ENCODE measurements around the gene TMEM74B.

Gene TMEM74B

DNA sequence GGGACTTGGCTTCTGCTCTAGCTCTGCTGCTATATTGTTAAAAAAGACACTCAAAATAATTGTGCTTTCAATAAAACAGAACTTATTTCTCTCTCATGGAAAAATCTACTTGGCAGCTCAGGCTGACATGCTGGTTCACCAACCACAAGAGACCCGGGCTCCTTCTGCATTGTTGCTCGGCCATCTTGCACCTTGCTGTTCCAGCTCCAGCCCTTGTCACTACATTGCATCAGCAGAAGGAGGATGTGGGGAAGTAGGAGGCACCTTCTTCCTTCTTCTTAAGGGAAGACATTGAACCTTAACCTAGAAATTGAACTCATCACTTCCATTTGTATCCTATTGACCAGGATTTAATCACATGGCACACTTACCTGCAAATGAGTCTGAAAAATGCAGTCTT is 11.9 kb upstream of the TMEM74B start:
- Histone ChIP-seq H3K36me3 (ENCODE audit: control insufficient read depth in 4 of 4, insufficient read depth in 4 of 4, low read length in 3 of 4) (no peaks in the 10 kb centered on the region), H3K27me3 (replicated peaks in 2 of 5; ENCODE audit: control insufficient read depth in 4 of 5, insufficient read depth in 5 of 5, low read length in 4 of 5) (peaks cover 0 to 2% (median 0%) of the 10 kb centered on the region in 5 experiments), H3K4me1 (ENCODE audit: control extremely low read depth in 1 of 4, control insufficient read depth in 4 of 4, insufficient read depth in 4 of 4, low read length in 3 of 4) (peaks cover 0 to 2% (median 0%) of the 10 kb centered on the region in 4 experiments), H3K27ac (ENCODE audit: insufficient read depth in 1 of 2, low read depth in 1 of 2, low read length in 2 of 2, poor library complexity in 1 of 2, severe bottlenecking in 2 of 2) (no peak overlapping the region), H3K9me3 (ENCODE audit: control extremely low read depth in 1 of 5, control insufficient read depth in 4 of 5, insufficient read depth in 2 of 5, low read depth in 1 of 5, low read length in 4 of 5) (no peaks in the 10 kb centered on the region), H3K4me3 (ENCODE audit: control insufficient read depth in 1 of 7, extremely low read depth in 1 of 7, insufficient read depth in 4 of 7, low read depth in 2 of 7, low read length in 6 of 7) (no peak overlapping the region)
- no peak for DNase-seq
- ChIA-PET CTCF (no interaction called here), POLR2A (no interaction called here)
- WGBS (ENCODE audit: insufficient coverage): 100% methylated on average over 2 of the region's 2 CpGs

DNA sequence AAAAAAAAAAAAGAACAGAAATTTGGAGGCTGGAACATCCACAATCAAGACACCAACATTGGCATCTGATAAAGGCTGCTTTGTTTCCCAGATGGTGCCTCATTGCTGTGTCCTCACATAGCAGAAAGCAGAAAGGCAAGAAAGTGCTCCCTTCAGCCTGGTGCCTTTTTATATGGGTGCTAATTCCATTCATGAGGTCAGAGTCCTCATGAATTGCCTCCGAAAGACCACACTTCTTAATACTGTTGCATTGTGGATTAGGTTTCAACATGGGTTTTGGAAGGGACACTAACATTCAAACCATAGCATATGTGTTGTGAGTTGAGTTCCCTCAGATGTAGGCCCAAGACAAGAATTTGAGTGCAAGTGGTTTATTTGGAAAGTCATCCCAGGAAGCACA is 10.4 kb upstream of the TMEM74B start:
- no CpG with 5 or more reads among the region's 1 CpG for WGBS (ENCODE audit: insufficient coverage)
- Histone ChIP-seq H3K27ac (ENCODE audit: insufficient read depth in 1 of 2, low read depth in 1 of 2, low read length in 2 of 2, poor library complexity in 1 of 2, severe bottlenecking in 2 of 2) (no peak overlapping the region), H3K36me3 (ENCODE audit: control insufficient read depth in 4 of 4, insufficient read depth in 4 of 4, low read length in 3 of 4) (no peaks in the 10 kb centered on the region), H3K27me3 (replicated peaks in 2 of 5; ENCODE audit: control insufficient read depth in 4 of 5, insufficient read depth in 5 of 5, low read length in 4 of 5) (peaks cover 0 to 10% (median 5%) of the 10 kb centered on the region in 5 experiments), H3K9me3 (ENCODE audit: control extremely low read depth in 1 of 5, control insufficient read depth in 4 of 5, insufficient read depth in 2 of 5, low read depth in 1 of 5, low read length in 4 of 5) (no peaks in the 10 kb centered on the region), H3K4me1 (ENCODE audit: control extremely low read depth in 1 of 4, control insufficient read depth in 4 of 4, insufficient read depth in 4 of 4, low read length in 3 of 4) (peaks cover 0 to 2% (median 0%) of the 10 kb centered on the region in 4 experiments), H3K4me3 (ENCODE audit: control insufficient read depth in 1 of 7, extremely low read depth in 1 of 7, insufficient read depth in 4 of 7, low read depth in 2 of 7, low read length in 6 of 7) (no peak overlapping the region)
- ChIA-PET CTCF (no interaction called here), POLR2A (no interaction called here)
- no peak for DNase-seq

DNA sequence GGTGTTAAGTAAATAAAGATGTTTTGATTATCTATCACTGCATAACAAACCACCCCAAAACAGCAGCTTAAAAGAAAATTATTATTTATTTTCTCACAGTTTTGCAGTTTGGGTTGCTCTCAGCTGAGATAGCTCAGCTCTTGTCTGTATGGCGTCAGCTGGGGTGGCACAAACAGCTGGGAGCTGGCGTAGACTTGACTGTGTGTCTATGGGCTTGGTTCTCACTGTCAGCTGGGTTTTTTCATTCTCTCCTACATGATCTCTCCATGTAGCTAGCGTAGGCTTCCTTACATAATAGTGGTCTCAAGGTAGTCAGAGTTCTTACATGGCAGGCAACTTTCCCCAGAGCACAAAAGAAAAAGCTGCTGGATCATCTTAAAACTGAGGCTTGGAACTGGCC is 6.5 kb upstream of the TMEM74B start:
- no peak overlapping the region for H3K27ac ChIP-seq (ENCODE audit: insufficient read depth in 1 of 2, low read depth in 1 of 2, low read length in 2 of 2, poor library complexity in 1 of 2, severe bottlenecking in 2 of 2)
- DNase-seq: no peak
- CTCF ChIA-PET: interaction anchor here (0.8 to 1.5 kb wide), 3 partner anchors 15 to 83 kb away, joined by 3 to 5 read pairs (median 3); no protein-coding TSS in a partner anchor
- H3K9me3 ChIP-seq (ENCODE audit: control extremely low read depth in 1 of 5, control insufficient read depth in 4 of 5, insufficient read depth in 2 of 5, low read depth in 1 of 5, low read length in 4 of 5): no peaks in the 10 kb centered on the region
- H3K4me3 ChIP-seq (ENCODE audit: control insufficient read depth in 1 of 7, extremely low read depth in 1 of 7, insufficient read depth in 4 of 7, low read depth in 2 of 7, low read length in 6 of 7): no peak overlapping the region
- POLR2A ChIA-PET: interaction anchor here (0.6 kb wide), 1 partner anchor 71 kb away, joined by 3 read pairs; no protein-coding TSS in a partner anchor
- peaks cover 0 to 2% (median 0%) of the 10 kb centered on the region in 4 experiments for H3K4me1 ChIP-seq (ENCODE audit: control extremely low read depth in 1 of 4, control insufficient read depth in 4 of 4, insufficient read depth in 4 of 4, low read length in 3 of 4)
- WGBS (ENCODE audit: insufficient coverage): 87% methylated on average over 3 of the region's 3 CpGs
- H3K27me3 ChIP-seq (replicated peaks in 2 of 5; ENCODE audit: control insufficient read depth in 4 of 5, insufficient read depth in 5 of 5, low read length in 4 of 5): peaks cover 0 to 26% (median 12%) of the 10 kb centered on the region in 5 experiments
- H3K36me3 ChIP-seq (ENCODE audit: control insufficient read depth in 4 of 4, insufficient read depth in 4 of 4, low read length in 3 of 4): no peaks in the 10 kb centered on the region

DNA sequence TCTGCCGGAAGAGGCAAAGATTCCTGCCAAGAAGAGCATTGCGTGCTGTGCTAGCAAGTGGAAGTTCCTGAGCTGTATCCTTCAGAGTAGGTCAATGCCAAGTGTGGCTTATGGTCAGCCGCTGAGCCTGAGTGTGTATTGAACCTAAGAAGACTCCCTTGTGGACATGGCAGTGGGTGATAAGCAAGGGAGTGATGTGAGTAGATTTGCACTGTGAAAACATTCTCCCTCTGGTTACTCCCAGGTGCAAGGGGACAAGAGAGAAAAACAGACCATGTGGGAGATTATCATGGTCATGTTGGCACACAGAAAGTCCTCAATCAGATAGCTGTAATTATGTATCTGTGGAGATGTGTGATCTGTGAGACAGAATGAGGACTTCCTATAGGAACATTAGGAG is 6.1 kb upstream of the TMEM74B start:
- H3K36me3 ChIP-seq (ENCODE audit: control insufficient read depth in 4 of 4, insufficient read depth in 4 of 4, low read length in 3 of 4): no peaks in the 10 kb centered on the region
- ChIA-PET POLR2A (no interaction called here), CTCF (interaction anchor here (0.8 to 1.5 kb wide), 4 partner anchors 13 to 82 kb away, joined by 3 to 5 read pairs (median 4); no protein-coding TSS in a partner anchor)
- H3K9me3 ChIP-seq (ENCODE audit: control extremely low read depth in 1 of 5, control insufficient read depth in 4 of 5, insufficient read depth in 2 of 5, low read depth in 1 of 5, low read length in 4 of 5): no peaks in the 10 kb centered on the region
- peaks cover 0 to 30% (median 12%) of the 10 kb centered on the region in 5 experiments for H3K27me3 ChIP-seq (replicated peaks in 2 of 5; ENCODE audit: control insufficient read depth in 4 of 5, insufficient read depth in 5 of 5, low read length in 4 of 5)
- no peak overlapping the region for H3K4me3 ChIP-seq (ENCODE audit: control insufficient read depth in 1 of 7, extremely low read depth in 1 of 7, insufficient read depth in 4 of 7, low read depth in 2 of 7, low read length in 6 of 7)
- peaks cover 0 to 3% (median 2%) of the 10 kb centered on the region in 4 experiments for H3K4me1 ChIP-seq (ENCODE audit: control extremely low read depth in 1 of 4, control insufficient read depth in 4 of 4, insufficient read depth in 4 of 4, low read length in 3 of 4)
- DNase-seq: no peak
- H3K27ac ChIP-seq (ENCODE audit: insufficient read depth in 1 of 2, low read depth in 1 of 2, low read length in 2 of 2, poor library complexity in 1 of 2, severe bottlenecking in 2 of 2): no peak overlapping the region
- 100% methylated on average over 3 of the region's 3 CpGs for WGBS (ENCODE audit: insufficient coverage)

DNA sequence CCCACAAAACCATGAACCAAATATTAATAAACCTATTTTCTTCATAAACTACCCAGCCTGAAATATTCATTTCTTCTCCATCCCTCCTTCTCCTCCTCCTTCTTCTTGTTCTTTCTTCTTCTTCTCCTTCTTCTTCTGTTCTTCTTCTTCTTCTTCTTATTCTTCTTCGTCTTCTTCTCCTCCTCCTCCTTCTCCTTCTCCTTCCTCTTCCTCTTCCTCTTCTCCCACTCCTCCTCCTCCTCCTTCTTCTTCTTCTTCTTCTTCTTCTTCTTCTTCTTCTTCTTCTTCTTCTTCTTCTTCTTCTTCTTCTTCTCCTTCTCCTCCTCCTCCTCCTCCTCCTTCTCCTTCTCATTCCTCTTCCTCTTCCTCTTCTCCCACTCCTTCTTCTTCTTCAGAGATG is 5.0 kb upstream of the TMEM74B start:
- peaks cover 0 to 34% (median 12%) of the 10 kb centered on the region in 5 experiments for H3K27me3 ChIP-seq (replicated peaks in 2 of 5; ENCODE audit: control insufficient read depth in 4 of 5, insufficient read depth in 5 of 5, low read length in 4 of 5)
- no peak overlapping the region for H3K4me3 ChIP-seq (ENCODE audit: control insufficient read depth in 1 of 7, extremely low read depth in 1 of 7, insufficient read depth in 4 of 7, low read depth in 2 of 7, low read length in 6 of 7)
- WGBS (ENCODE audit: insufficient coverage): 11% methylated on average over 1 of the region's 1 CpG
- no peaks in the 10 kb centered on the region for H3K36me3 ChIP-seq (ENCODE audit: control insufficient read depth in 4 of 4, insufficient read depth in 4 of 4, low read length in 3 of 4)
- H3K9me3 ChIP-seq (ENCODE audit: control extremely low read depth in 1 of 5, control insufficient read depth in 4 of 5, insufficient read depth in 2 of 5, low read depth in 1 of 5, low read length in 4 of 5): no peaks in the 10 kb centered on the region
- H3K4me1 ChIP-seq (ENCODE audit: control extremely low read depth in 1 of 4, control insufficient read depth in 4 of 4, insufficient read depth in 4 of 4, low read length in 3 of 4): peaks cover 2 to 5% (median 3%) of the 10 kb centered on the region in 4 experiments
- CTCF ChIA-PET: interaction anchor here (1.4 kb wide), 1 partner anchor 15 kb away, joined by 4 read pairs; no protein-coding TSS in a partner anchor
- no peak for DNase-seq
- POLR2A ChIA-PET: no interaction called here
- H3K27ac ChIP-seq (ENCODE audit: insufficient read depth in 1 of 2, low read depth in 1 of 2, low read length in 2 of 2, poor library complexity in 1 of 2, severe bottlenecking in 2 of 2): no peak overlapping the region

DNA sequence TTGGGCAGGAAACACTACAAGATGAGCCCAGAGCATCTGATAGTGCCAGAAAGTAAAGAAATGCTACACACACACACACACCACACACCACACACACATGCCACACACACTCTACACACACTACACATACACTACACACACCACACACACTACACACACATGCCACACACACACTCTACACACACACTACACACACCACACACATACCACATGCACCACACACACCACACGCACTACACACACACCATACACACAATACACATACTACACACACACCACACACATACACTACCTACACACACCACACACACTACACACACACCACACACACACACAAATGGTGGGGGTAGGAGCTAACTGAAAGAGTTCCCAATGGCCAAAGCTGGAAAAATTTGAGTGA is 3.6 kb upstream of the TMEM74B start:
- CTCF ChIA-PET: no interaction called here

DNA sequence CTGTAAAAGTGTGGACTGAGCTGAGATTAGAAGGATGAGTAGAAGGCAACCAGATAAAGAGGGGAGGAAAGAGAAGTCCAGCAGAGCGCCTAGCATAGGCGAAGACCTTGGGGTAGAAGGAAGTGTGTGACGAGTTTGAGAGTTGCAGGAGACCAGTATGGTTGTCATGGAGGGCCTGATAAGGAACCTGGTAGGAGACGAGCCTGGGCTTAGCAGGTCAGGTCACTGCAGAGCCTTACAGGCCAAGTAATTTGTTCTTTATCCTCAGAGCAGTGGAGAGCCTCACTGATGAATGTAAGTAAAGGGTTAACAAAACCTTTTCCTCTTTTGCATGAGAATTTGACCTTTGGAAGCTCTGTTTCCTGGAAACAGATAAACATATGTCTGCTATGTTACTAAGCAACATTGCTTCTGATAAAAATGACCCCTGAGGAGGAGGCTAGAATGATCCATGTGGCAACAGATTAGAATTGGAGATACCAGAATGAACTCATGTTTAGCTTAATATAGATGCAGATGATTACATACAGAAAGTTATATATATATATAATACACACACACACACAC is 2.9 kb upstream of the TMEM74B start:
- DNase-seq: peak in 2 of 3 donors; percentile 18 to 23
- Histone ChIP-seq H3K27ac (ENCODE audit: insufficient read depth in 1 of 2, low read depth in 1 of 2, low read length in 2 of 2, poor library complexity in 1 of 2, severe bottlenecking in 2 of 2) (no peak overlapping the region), H3K27me3 (replicated peaks in 2 of 5; ENCODE audit: control insufficient read depth in 4 of 5, insufficient read depth in 5 of 5, low read length in 4 of 5) (peaks cover 0 to 56% (median 23%) of the 10 kb centered on the region in 5 experiments), H3K4me3 (ENCODE audit: control insufficient read depth in 1 of 7, extremely low read depth in 1 of 7, insufficient read depth in 4 of 7, low read depth in 2 of 7, low read length in 6 of 7) (no peak overlapping the region), H3K9me3 (ENCODE audit: control extremely low read depth in 1 of 5, control insufficient read depth in 4 of 5, insufficient read depth in 2 of 5, low read depth in 1 of 5, low read length in 4 of 5) (no peaks in the 10 kb centered on the region), H3K36me3 (ENCODE audit: control insufficient read depth in 4 of 4, insufficient read depth in 4 of 4, low read length in 3 of 4) (no peaks in the 10 kb centered on the region), H3K4me1 (ENCODE audit: control extremely low read depth in 1 of 4, control insufficient read depth in 4 of 4, insufficient read depth in 4 of 4, low read length in 3 of 4) (peaks cover 2 to 10% (median 4%) of the 10 kb centered on the region in 4 experiments)
- ChIA-PET POLR2A (no interaction called here), CTCF (interaction anchor here (0.6 to 1.2 kb wide), 4 partner anchors 26 to 84 kb away, joined by 3 read pairs; no protein-coding TSS in a partner anchor)
- 63% methylated on average over 4 of the region's 4 CpGs for WGBS (ENCODE audit: insufficient coverage)

More for the DNA sequence above, 3.6 kb upstream of the TMEM74B start:
- Histone ChIP-seq H3K4me1 (ENCODE audit: control extremely low read depth in 1 of 4, control insufficient read depth in 4 of 4, insufficient read depth in 4 of 4, low read length in 3 of 4) (peaks cover 2 to 10% (median 4%) of the 10 kb centered on the region in 4 experiments), H3K36me3 (ENCODE audit: control insufficient read depth in 4 of 4, insufficient read depth in 4 of 4, low read length in 3 of 4) (no peaks in the 10 kb centered on the region), H3K9me3 (ENCODE audit: control extremely low read depth in 1 of 5, control insufficient read depth in 4 of 5, insufficient read depth in 2 of 5, low read depth in 1 of 5, low read length in 4 of 5) (no peaks in the 10 kb centered on the region), H3K4me3 (ENCODE audit: control insufficient read depth in 1 of 7, extremely low read depth in 1 of 7, insufficient read depth in 4 of 7, low read depth in 2 of 7, low read length in 6 of 7) (no peak overlapping the region), H3K27ac (ENCODE audit: insufficient read depth in 1 of 2, low read depth in 1 of 2, low read length in 2 of 2, poor library complexity in 1 of 2, severe bottlenecking in 2 of 2) (no peak overlapping the region), H3K27me3 (replicated peaks in 2 of 5; ENCODE audit: control insufficient read depth in 4 of 5, insufficient read depth in 5 of 5, low read length in 4 of 5) (peaks cover 0 to 49% (median 23%) of the 10 kb centered on the region in 5 experiments)
- WGBS (ENCODE audit: insufficient coverage): no CpG with 5 or more reads among the region's 1 CpG
- POLR2A ChIA-PET: no interaction called here
- DNase-seq: no peak
